SHP77 (cell line): ENCODE measurements around the gene TNRC6C.
"Not testable (repeated sequence)": the region's sequence is repeated elsewhere in the genome, so short reads cannot be mapped to it uniquely, and the experiment has no call there.

ENCODE experiments used
- DNase-seq, 2 experiments: peaks; one replicate each; lab custom pipeline; 2025; lab: John Stamatoyannopoulos, UW

TNRC6C gene

GRCh38 chr17:78137392-78138203, 179.1 kb downstream of the TNRC6C start:
- DNase-seq, result no peak

- peak in 1 of 2 experiments; percentile 17 for DNase-seq
Observed at GRCh38 chr17:78138204-78139060, 179.9 kb downstream of the TNRC6C start.

- DNase-seq, result not testable (repeated sequence)
Observed at GRCh38 chr17:78139861-78140168, 181.3 kb downstream of the TNRC6C start.

DNA sequence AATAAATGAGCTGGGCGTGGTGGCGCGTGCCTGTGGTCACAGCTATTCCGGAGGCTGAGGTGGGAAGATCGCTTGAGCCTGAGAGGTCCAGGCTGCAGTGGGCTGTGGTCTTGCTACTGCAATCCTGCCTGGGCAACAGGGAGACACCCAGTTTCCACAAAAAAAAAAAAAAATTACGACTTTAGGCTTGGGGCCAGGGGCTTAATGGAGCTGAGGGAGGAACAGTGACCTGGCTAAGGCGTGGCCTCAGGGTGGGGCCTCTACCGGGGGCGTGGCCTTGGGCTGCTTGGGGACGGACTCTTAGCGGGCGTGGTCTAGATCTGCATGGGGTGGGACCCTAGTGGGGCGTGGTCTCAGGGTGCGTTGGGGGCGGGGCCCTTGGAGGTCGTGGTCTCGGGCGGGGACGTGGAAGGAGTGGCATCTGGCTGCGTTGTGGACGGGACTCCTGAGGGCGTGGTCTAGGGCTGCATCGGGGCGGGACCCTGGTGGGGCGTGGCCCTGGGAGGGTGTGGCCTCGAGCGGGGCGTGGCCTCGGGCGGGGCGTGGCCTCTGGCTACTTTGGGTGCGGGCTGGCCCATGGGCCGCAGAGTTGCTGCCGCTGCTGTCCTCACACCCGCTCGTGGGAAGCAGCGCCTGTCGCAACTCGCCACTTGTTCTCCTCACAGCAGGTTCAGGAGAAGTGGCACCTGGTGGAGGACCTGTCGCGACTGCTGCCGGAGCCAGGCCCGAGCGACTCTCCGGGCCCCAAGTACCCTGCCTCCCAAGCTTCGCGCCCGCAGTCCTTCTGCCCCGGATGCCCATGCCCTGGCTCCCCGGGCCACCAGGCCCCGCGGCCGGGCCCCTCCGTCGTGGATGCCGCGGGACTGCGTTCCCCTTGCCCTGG, 181.9 kb downstream of the TNRC6C start:
- peak; percentile 96 to 98 for DNase-seq

DNA sequence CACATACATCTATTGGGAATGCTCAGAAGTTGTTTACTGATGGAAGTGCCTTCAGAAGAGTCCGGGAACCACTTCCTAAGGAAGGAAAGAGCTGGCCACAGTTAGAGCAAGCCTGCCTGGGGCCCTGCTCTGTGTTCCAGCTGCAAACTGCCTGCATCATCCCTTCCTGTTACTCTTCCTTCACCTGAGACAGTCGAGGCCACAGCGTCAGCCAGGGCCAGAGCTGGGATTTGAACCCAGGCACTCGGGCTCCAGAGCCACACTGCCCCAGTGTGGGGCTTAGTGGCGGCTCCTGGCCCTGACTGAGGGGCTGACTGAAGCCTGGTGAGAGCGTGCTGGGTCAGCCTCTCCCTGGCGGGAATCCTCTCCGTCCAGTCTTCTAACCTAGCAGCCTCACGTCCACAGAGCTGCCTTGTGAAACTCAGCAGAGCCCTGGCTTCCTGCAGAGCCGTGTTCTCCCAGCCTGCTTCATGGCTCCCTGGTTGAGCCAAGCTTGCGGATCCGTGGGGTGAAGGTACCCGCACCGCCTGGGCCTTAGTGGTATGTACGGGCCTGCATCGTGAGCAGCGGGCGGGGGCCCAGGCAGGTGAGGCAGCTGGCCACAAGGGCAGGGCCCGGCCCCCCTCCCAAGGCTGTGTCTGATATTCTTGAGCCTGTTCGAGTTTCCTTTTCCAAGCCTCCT, 183.1 kb downstream of the TNRC6C start:
- DNase-seq, result no peak

- DNase-seq, result peak in 1 of 2 experiments; percentile 54
Observed at GRCh38 chr17:78142119-78142861, 183.8 kb downstream of the TNRC6C start.

DNA sequence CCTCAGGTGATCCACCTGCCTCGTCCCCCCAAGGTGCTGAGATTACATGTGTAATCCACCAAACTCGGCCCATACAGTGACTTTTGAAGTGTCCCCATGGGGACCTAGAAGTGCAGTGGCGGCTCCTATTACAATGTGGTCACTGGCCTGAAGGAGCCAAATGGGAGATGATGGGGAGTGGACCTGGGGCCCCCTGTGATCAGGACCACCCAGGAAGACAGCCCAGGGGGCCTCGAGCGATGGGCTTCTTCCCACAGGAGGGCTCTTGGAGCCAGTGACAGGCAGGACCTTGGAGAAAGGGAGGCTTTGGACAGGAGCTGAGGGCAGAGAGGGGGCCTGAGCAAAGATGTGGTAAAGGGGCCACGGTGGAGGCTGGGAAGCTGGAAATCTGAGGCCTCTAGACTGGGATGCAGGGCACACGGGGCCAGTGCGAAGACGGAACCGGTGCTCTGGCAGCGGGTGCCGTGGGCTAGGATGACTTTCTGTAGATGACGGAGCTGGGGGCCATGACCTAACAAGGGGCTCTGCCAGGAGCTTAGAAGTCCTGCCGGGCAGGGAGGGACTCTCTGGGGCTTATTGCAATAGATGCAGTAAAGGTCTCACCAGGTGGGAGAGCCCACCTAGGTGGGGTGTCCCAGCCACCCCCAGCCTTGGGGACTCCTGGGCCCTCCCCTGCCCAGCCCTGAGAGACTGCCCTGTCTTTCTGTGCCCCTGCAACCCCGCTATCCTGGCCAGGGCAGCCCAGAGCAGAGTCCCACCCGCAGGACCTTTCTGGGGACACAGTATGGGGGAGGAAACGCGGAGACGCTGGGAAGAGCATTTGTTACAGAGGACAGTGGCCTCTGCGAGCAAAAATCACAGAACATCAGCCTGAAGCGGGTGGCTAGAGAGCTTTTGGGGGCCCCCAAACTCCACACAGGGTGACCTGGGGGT, 185.0 kb downstream of the TNRC6C start:
- DNase-seq, result no peak

DNA sequence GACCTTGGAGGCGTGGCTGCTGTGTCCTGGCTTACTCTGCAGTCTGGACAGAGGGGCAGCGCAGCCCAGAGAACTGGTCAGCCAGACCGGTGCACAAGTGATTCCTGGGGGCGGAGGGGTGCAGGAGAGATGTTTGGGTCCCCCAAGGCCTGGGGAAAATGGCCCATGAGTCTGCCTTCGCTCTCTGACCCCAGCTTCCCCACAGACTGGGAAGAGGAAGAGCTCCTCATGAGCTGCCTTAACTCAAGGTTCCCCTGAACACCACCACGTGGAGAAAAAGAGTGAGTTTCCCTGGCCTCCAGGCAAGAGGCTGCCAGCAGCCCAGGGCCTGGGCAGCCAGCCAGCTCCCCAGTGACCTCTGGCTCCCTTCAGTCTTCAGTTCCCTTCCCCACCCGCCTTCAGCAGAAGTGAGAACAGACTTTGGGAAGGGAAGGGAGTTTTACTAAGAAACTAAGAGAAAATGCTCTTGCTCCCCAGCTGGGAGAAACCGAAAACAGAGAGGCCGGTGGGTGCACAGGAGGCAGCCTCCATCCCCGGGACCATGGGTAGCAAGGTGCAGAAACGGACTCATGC, 185.7 kb downstream of the TNRC6C start:
- peak in 1 of 2 experiments; percentile 33 for DNase-seq

DNA sequence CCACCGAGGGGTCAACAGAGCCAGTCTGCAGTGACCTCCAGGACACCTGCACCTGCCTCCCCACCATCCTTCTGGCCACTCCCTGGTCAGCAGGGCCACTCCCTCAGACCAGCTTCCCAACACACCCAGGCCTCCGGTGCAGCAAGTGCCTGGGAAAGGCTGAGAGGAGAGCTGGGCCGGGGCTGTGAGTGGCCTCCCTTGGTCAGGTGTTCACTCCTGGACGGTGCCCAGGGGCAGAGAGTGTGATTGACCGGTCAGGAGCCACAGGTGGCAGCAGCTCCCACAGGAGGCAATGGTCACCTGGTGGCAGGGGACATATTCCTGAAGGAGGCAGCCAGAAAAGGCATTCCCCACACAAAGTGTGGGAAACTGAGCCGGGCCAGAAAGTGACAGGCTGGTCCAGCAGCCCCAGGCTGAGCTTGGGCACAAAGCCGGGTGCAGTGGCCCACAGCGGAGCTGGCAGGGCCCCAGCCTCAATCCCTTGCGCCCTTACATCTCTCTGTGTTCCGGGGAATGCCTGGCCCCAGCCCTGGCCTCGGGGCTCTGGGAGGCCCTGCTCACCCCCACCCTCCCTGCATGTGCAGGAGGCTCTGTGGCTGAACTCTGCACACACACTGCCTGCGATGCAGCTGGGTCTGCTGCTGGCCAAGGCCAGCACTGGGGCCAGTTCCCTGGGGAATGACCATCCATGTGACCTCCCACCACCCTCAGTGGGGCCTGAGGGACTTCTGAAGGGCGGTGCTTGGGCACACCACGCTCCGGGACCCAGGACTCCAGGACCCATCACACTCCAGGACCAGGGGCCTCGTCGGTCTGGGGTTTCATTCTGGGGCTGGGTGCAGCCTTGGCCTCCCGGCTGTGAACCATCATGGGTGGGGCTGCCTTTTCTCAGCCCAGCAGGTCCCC, 186.5 kb downstream of the TNRC6C start:
- no peak for DNase-seq

- no peak for DNase-seq
Observed at GRCh38 chr17:78146471-78146869, 188.0 kb downstream of the TNRC6C start.

- no peak for DNase-seq
Observed at GRCh38 chr17:78146881-78147280, 188.4 kb downstream of the TNRC6C start.

- DNase-seq, result no peak
Observed at GRCh38 chr17:78147315-78147998, 189.0 kb downstream of the TNRC6C start.

- no peak for DNase-seq
Observed at GRCh38 chr17:78148286-78149016, 189.9 kb downstream of the TNRC6C start.

DNA sequence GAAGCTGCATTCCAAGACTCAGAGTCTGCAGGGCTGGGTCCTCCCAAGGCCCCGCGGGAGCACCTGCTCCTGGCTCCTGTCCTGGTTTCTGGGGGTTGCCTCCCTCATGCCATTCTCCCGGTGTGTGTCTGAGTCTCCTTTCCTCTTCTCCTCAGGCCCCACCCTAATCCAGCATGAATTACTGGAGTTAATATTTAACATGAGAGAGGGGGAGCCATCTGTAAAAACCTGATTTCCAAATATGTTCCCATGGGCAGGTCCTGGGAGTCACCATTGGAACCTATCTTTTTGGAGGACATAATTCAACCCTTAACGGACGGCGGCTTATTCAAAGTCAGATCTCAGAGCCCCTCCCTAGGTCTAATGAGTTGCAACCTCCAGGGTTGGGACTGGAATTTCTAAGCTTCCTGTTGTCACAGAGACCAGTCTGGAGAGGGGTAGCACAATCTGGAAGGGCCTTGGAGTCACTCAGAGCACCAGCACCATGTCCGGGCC, 193.1 kb downstream of the TNRC6C start:
- no peak for DNase-seq

DNA sequence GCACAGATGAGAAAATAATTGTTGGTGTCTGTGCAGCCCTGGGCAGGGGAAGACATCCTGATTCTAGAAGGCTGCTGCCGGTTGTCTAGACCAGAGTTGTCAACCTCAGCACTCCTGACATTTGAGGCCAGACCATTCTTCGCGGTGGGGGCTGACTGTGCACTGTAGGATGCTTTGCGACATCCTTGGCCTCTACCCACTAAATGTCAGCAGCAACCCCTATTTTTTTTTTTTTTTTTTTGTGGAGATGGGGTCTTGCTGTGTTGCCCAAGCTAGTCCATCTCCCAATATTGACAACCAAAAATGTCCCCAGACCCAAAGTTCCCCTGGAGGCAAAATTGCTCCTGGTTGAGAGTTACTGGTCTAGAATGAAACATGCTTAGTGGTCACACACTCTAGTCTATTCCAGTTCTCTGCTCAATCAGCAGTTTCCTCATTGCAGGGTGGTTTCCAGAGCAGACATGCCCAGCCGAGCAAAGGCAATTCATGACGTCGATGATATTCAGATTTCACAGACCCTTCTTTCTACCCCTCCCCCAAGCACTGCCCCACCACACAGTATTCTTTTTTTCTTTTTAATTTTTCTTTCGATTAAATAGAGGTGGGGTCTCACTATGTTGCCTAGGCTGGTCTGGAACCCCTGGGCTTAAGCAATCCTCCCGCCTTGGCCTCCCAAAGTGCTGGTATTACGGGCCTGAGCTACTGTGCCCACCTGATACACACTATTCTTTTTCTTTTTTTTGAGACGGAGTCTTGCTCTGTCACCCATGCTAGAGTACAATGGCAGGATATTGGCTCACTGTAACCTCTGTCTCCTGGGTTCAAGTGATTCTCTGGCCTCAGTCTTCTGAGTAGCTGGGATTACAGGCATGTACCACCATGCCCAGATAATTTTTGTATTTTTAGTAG, 196.7 kb downstream of the TNRC6C start:
- DNase-seq, result no peak
